ENCODE results near the gene WDR45B. TPM values are rescaled to one million over a fixed set of nuclear protein-coding genes. Genes with fewer than 3 reads are reported as not detected.
"Not testable (repeated sequence)": the region's sequence is repeated elsewhere in the genome, so short reads cannot be mapped to it uniquely, and the experiment has no call there.

Gene WDR45B
- total RNA-seq, 1 donor from 2014 or later, result 74.0 TPM

DNA sequence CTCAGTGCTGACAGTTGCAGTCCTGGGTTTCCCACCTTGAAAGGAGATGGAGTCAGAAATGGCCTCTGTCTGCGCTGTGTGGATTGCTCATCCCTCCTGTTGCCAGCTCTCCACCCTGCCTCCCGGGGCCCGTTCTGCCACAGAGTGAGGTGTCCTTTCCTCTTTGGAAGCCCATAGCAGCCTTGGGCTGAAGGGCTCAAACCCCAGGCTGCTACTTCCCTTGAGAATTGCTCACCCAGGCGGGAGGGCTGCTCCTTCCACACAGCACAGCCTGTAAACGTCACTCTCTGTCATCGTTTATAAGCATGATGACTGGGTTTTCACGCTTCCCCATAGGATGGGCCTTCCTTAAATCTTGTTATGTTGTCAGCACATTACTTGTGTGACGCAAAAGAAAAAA lies 66.0 kb downstream of the WDR45B start:
- TF ChIP-seq, protein P1, sequence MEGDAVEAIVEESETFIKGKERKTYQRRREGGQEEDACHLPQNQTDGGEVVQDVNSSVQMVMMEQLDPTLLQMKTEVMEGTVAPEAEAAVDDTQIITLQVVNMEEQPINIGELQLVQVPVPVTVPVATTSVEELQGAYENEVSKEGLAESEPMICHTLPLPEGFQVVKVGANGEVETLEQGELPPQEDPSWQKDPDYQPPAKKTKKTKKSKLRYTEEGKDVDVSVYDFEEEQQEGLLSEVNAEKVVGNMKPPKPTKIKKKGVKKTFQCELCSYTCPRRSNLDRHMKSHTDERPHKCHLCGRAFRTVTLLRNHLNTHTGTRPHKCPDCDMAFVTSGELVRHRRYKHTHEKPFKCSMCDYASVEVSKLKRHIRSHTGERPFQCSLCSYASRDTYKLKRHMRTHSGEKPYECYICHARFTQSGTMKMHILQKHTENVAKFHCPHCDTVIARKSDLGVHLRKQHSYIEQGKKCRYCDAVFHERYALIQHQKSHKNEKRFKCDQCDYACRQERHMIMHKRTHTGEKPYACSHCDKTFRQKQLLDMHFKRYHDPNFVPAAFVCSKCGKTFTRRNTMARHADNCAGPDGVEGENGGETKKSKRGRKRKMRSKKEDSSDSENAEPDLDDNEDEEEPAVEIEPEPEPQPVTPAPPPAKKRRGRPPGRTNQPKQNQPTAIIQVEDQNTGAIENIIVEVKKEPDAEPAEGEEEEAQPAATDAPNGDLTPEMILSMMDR (conservative IDR thresholded peaks at IDR 0.05), result no peak
- H3K4me3 Mint-ChIP-seq, result no peak overlapping the region
- H3K27me3 Mint-ChIP-seq, result no peaks in the 10 kb centered on the region
- H3K9me3 Mint-ChIP-seq, result no peaks in the 10 kb centered on the region
- no peak for DNase-seq (ENCODE audit: extremely low spot score, unreplicated experiment)
- H3K27ac Mint-ChIP-seq, result no peak overlapping the region
- H3K4me1 Mint-ChIP-seq (ENCODE audit: unreplicated experiment), result peaks cover 4% of the 10 kb centered on the region
- peaks cover 32% of the 10 kb centered on the region for H3K36me3 Mint-ChIP-seq

DNA sequence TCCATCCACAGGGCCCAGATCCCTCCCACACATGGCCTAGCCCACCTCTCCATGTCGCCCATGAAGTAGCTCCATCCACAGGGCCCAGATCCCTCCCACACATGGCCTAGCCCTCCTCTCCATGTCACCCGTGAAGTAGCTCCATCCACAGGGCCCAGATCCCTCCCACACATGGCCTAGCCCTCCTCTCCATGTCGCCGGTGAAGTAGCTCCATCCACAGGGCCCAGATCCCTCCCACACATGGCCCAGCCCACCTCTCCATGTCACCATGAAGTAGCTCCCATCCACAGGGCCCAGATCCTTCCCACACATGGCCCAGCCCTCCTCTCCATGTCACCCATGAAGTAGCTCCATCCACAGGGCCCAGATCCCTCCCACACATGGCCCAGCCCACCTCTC lies 68.3 kb downstream of the WDR45B start:
- not testable (repeated sequence) for H3K4me1 Mint-ChIP-seq (ENCODE audit: unreplicated experiment); H3K9me3 Mint-ChIP-seq; H3K27me3 Mint-ChIP-seq; H3K27ac Mint-ChIP-seq; H3K4me3 Mint-ChIP-seq; DNase-seq (ENCODE audit: extremely low spot score, unreplicated experiment)
- H3K36me3 Mint-ChIP-seq, result peaks cover 31% of the 10 kb centered on the region

DNA sequence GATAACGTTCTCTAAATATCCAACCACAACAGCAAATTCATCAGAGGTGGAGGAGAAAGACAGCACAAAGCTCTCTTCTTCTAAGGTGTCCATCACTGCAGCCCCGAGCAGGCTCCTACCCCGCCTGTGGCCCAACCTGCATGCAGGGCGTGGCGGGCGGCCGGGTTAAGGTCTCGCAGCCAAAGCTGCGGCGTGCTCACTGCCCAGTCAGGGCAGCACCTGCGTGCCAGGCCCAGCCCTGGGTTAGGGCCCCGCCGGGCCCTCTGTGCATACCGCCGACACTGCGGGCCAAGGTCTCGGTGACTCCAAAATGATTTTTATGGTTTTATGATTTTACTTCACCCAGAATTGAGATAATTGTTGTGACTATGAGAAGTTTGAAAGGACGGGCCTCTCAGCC lies 70.9 kb downstream of the WDR45B start:
- peaks cover 23% of the 10 kb centered on the region for H3K36me3 Mint-ChIP-seq
- H3K27me3 Mint-ChIP-seq, result no peaks in the 10 kb centered on the region
- TF ChIP-seq, protein P1 (conservative IDR thresholded peaks at IDR 0.05), result no peak
- no peaks in the 10 kb centered on the region for H3K9me3 Mint-ChIP-seq
- H3K4me3 Mint-ChIP-seq, result no peak overlapping the region
- H3K4me1 Mint-ChIP-seq (ENCODE audit: unreplicated experiment), result peaks cover 4% of the 10 kb centered on the region
- H3K27ac Mint-ChIP-seq, result no peak overlapping the region
- DNase-seq (ENCODE audit: extremely low spot score, unreplicated experiment), result no peak

DNA sequence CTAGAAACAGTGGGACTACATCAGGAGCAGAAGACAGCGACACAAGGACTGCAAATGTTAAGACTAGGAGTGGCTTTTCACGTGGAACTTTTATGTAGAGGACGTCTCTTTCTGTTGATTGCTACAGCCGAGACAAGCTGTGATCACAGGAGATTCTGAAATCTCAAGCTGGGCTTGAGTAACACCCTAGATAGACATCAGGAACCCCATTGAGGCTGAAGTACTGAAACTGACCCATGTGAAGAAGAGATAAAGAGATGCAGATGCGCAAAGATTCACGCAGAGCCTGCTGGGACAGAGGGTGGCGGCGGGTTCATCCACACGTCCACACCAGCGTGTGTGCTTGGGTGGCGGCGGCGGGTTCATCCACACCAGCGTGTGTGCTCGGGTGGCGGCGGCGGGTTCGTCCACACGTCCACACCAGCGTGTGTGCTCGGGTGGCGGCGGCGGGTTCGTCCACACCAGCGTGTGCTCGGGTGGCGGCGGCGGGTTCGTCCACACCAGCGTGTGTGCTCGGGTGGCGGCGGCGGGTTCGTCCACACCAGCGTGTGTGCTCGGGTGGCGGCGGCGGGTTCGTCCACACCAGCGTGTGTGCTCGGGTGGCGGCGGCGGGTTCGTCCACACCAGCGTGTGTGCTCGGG lies 72.5 kb downstream of the WDR45B start:
- H3K36me3 Mint-ChIP-seq, result peaks cover 28% of the 10 kb centered on the region
- not testable (repeated sequence) for H3K9me3 Mint-ChIP-seq; H3K4me1 Mint-ChIP-seq (ENCODE audit: unreplicated experiment); H3K4me3 Mint-ChIP-seq; DNase-seq (ENCODE audit: extremely low spot score, unreplicated experiment); H3K27ac Mint-ChIP-seq; H3K27me3 Mint-ChIP-seq

DNA sequence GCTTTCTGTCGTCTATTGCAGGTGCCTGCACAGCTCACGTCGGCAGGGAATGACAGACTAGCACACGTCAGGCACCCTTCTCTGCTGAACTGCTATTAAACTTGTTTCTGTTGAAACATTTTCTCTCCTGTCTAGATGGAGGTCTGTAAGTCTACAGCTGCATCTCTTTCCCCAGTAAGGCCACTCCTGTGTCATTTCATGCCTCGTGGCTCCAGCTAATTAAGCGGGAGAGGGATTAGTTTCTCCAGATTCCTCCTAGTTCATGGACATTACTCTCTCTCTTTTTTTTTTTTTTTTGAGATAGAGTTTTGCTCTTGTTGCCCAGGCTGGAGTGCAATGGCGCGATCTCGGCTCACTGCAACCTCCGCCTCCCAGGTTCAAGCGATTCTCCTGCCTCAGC lies 74.2 kb downstream of the WDR45B start:
- peaks cover 27% of the 10 kb centered on the region for H3K36me3 Mint-ChIP-seq
- no peak overlapping the region for H3K4me3 Mint-ChIP-seq
- H3K27ac Mint-ChIP-seq, result no peak overlapping the region
- H3K4me1 Mint-ChIP-seq (ENCODE audit: unreplicated experiment), result peaks cover 4% of the 10 kb centered on the region
- TF ChIP-seq, protein P1 (conservative IDR thresholded peaks at IDR 0.05), result no peak
- H3K9me3 Mint-ChIP-seq, result no peaks in the 10 kb centered on the region
- no peaks in the 10 kb centered on the region for H3K27me3 Mint-ChIP-seq
- DNase-seq (ENCODE audit: extremely low spot score, unreplicated experiment), result no peak

DNA sequence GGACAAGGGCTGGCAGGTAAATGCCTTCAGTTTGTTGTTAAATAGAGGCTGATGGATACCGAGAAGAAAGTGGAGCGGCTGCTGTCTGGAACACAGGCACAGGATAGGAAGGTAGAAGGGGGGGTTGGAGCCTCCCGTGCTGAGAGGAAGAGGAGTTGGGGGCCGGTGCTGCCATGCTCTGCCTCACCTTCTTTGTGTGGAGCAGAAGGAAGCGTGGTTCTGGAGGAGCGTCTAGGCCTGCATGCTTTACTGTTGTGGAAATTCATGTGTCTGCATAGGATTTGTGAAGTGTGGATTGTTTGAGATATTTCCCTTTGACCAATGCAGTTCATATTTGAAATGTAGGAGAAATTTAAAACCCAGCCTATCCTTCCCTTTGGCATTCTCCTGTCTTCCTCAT lies 76.4 kb downstream of the WDR45B start:
- no peak overlapping the region for H3K27ac Mint-ChIP-seq
- no peak for DNase-seq (ENCODE audit: extremely low spot score, unreplicated experiment)
- H3K4me3 Mint-ChIP-seq, result no peak overlapping the region
- H3K4me1 Mint-ChIP-seq (ENCODE audit: unreplicated experiment), result no peaks in the 10 kb centered on the region
- no peaks in the 10 kb centered on the region for H3K9me3 Mint-ChIP-seq
- H3K27me3 Mint-ChIP-seq, result no peaks in the 10 kb centered on the region
- H3K36me3 Mint-ChIP-seq, result peaks cover 18% of the 10 kb centered on the region
- TF ChIP-seq, protein P1 (conservative IDR thresholded peaks at IDR 0.05), result no peak

DNA sequence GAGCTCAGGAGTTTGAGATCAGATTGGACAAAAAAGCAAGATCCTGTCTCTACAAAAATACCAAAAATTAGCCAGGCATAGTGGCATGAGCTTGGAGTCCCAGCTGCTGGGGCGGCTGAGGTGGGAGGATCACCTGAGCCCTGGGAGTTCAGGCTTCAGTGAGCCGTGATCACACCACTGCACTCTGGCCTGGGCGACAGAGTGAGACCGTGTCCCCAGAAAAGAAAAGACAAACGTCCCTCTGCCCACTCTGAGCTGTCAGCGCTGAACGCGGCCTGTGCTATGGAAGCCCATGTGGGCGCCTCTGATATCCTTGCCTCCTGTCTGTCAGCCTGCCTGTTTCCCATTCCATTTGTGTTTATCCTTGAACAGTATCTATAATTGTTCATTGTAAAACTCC lies 78.0 kb downstream of the WDR45B start:
- peaks cover 14% of the 10 kb centered on the region for H3K36me3 Mint-ChIP-seq
- no peak for DNase-seq (ENCODE audit: extremely low spot score, unreplicated experiment)
- no peaks in the 10 kb centered on the region for H3K4me1 Mint-ChIP-seq (ENCODE audit: unreplicated experiment)
- no peaks in the 10 kb centered on the region for H3K27me3 Mint-ChIP-seq
- H3K9me3 Mint-ChIP-seq, result no peaks in the 10 kb centered on the region
- H3K27ac Mint-ChIP-seq, result peak overlapping the region; percentile 40
- no peak overlapping the region for H3K4me3 Mint-ChIP-seq
- TF ChIP-seq, protein P1 (conservative IDR thresholded peaks at IDR 0.05), result no peak

Data from type B pancreatic cell (in vitro differentiated cells).